HEK293 (cell line): ENCODE results near the gene FUT9.

Experiments used
- BCL11A ChIP-seq: fragments of 450-650 bp; formaldehyde crosslinking; IDR thresholded peaks from 2 replicates; pipeline ENCODE4 v1.5.1; 2016; ENCODE audit warnings: low read depth, missing biosample characterization, missing genetic modification characterization
- CTCF ChIP-seq: fragments of 450-650 bp; formaldehyde crosslinking; IDR thresholded peaks from 2 replicates; pipeline ENCODE4 v1.5.1; 2016; ENCODE audit warnings: missing biosample characterization, missing genetic modification characterization
- KLF1 ChIP-seq: fragments of 450-650 bp; formaldehyde crosslinking; IDR thresholded peaks from 2 replicates; pipeline ENCODE4 v1.5.1; 2016; ENCODE audit warnings: missing biosample characterization, missing genetic modification characterization
- KLF8 ChIP-seq: fragments of 450-650 bp; formaldehyde crosslinking; IDR thresholded peaks from 2 replicates; pipeline ENCODE4 v1.5.1; 2016; ENCODE audit warnings: missing biosample characterization, missing genetic modification characterization
- PATZ1 ChIP-seq: fragments of 450-650 bp; formaldehyde crosslinking; IDR thresholded peaks from 2 replicates; pipeline ENCODE4 v1.5.1; 2016; ENCODE audit warnings: missing biosample characterization, missing genetic modification characterization
- REST ChIP-seq: fragments of 450-650 bp; formaldehyde crosslinking; IDR thresholded peaks from 2 replicates; pipeline ENCODE4 v1.5.1; 2016; ENCODE audit warnings: missing biosample characterization, missing genetic modification characterization
- SETDB1 ChIP-seq: IDR thresholded peaks from one replicate; pipeline ENCODE4 v1.6.1; 2017; ENCODE audit warnings: mild to moderate bottlenecking, low read length, moderate library complexity, mixed read lengths; ENCODE audit not compliant: insufficient read length
- TRIM28 ChIP-seq: IDR thresholded peaks from 2 replicates; pipeline ENCODE4 v1.6.1; 2011; ENCODE audit warnings: low read length, control low read depth, borderline replicate concordance
- YY1 ChIP-seq: fragments of 450-650 bp; formaldehyde crosslinking; IDR thresholded peaks from 2 replicates; pipeline ENCODE4 v1.5.1; 2018; ENCODE audit warnings: missing biosample characterization, missing genetic modification characterization
- ZNF324 ChIP-seq: fragments of 450-650 bp; formaldehyde crosslinking; IDR thresholded peaks from 2 replicates; pipeline ENCODE4 v1.5.1; 2016; ENCODE audit warnings: missing biosample characterization, missing genetic modification characterization
- ZNF394 ChIP-seq: fragments of 450-650 bp; formaldehyde crosslinking; IDR thresholded peaks from 2 replicates; pipeline ENCODE4 v1.5.1; 2016; ENCODE audit warnings: missing biosample characterization, missing genetic modification characterization, mild to moderate bottlenecking, moderate library complexity, borderline replicate concordance
- ZNF449 ChIP-seq: fragments of 450-650 bp; formaldehyde crosslinking; IDR thresholded peaks from 2 replicates; pipeline ENCODE4 v1.5.1; 2017; ENCODE audit warnings: missing biosample characterization, mild to moderate bottlenecking, missing genetic modification characterization, moderate library complexity
- ZNF701 ChIP-seq: fragments of 450-650 bp; formaldehyde crosslinking; IDR thresholded peaks from 2 replicates; pipeline ENCODE4 v1.5.1; 2016; ENCODE audit warnings: missing biosample characterization, missing genetic modification characterization
- ZNF707 ChIP-seq: fragments of 450-650 bp; formaldehyde crosslinking; IDR thresholded peaks from 2 replicates; pipeline ENCODE4 v1.5.1; 2016; ENCODE audit warnings: missing biosample characterization, missing genetic modification characterization

GRCh38 chr6:96257751-96258150 lies 242.0 kb downstream of the FUT9 start:
- no peak for TF ChIP-seq CTCF
- no peak for TF ChIP-seq ZNF707 (tag by site-specific recombination)
- TF ChIP-seq YY1 (tag by site-specific recombination), result no peak
- no peak for TF ChIP-seq KLF1
- no peak for TF ChIP-seq SETDB1
- no peak for TF ChIP-seq TRIM28
- no peak for TF ChIP-seq BCL11A (tag by site-specific recombination)
- no peak for TF ChIP-seq KLF8 (tag by site-specific recombination)
- no peak for TF ChIP-seq ZNF449
- no peak for TF ChIP-seq ZNF394 (tag by site-specific recombination)
- no peak for TF ChIP-seq ZNF701 (tag by site-specific recombination)
- TF ChIP-seq ZNF324 (tag by site-specific recombination), result no peak
- TF ChIP-seq PATZ1 (tag by site-specific recombination), result no peak
- no peak for TF ChIP-seq REST
